WTC11 (cell line): Measurements from ENCODE around the gene MEX3C. TPM values are rescaled to one million over a fixed set of nuclear protein-coding genes. Genes with fewer than 3 reads are reported as not detected.

ENCODE experiments used
- ATAC-seq: fragments of 200-7000 bp; cut with Tn5 transposase; 2 replicates; pipeline ENCODE4 v1.10.0; 2021; ENCODE audit warnings: mild to moderate bottlenecking, moderate library complexity
- CTCF ChIA-PET: fragments of 300-600 bp; sonication (Branson Sonifier 250); formaldehyde crosslinking; loops from one replicate; lab custom pipeline; 2021; ENCODE audit warnings: antibody characterized with exemption; lab: Charles Lee
- POLR2A ChIA-PET: fragments of 350-600 bp; sonication (Branson Sonifier 250); formaldehyde crosslinking; loops from one replicate; lab custom pipeline; 2021; ENCODE audit warnings: antibody characterized with exemption; lab: Charles Lee
- DNase-seq: peaks from one replicate; pipeline ENCODE4 v3.0.0; 2021; ENCODE audit warnings: low spot score
- H3K27ac Mint-ChIP-seq: 2 replicates; pipeline ENCODE4 v1.8.0; 2021; ENCODE audit warnings: mixed read lengths
- H3K27me3 Mint-ChIP-seq: 2 replicates; pipeline ENCODE4 v1.8.0; 2021; ENCODE audit warnings: low read depth, mild to moderate bottlenecking, moderate library complexity, mixed read lengths
- H3K36me3 Mint-ChIP-seq: 2 replicates; pipeline ENCODE4 v1.8.0; 2021; ENCODE audit warnings: mixed read lengths
- H3K4me1 Mint-ChIP-seq: 2 replicates; pipeline ENCODE4 v1.8.0; 2022; ENCODE audit warnings: mixed read lengths
- H3K4me3 Mint-ChIP-seq: 2 replicates; pipeline ENCODE4 v1.8.0; 2021; ENCODE audit warnings: mild to moderate bottlenecking, moderate library complexity, mixed read lengths
- H3K9me3 Mint-ChIP-seq: 2 replicates; pipeline ENCODE4 v1.8.0; 2021; ENCODE audit warnings: mixed read lengths
- ATF1 ChIP-seq: sonication (generic); formaldehyde crosslinking; IDR thresholded peaks from 2 replicates; pipeline ENCODE4 v1.8.1; 2023; ENCODE audit warnings: mild to moderate bottlenecking, moderate library complexity, missing genetic modification reagents
- ATF2 ChIP-seq: sonication (generic); formaldehyde crosslinking; IDR thresholded peaks from 2 replicates; pipeline ENCODE4 v1.8.1; 2022; ENCODE audit warnings: low read depth, missing genetic modification reagents, borderline replicate concordance
- ELF4 ChIP-seq: sonication (generic); formaldehyde crosslinking; IDR thresholded peaks from 2 replicates; pipeline ENCODE4 v1.8.1; 2022; ENCODE audit warnings: low read depth, mild to moderate bottlenecking, moderate library complexity, missing genetic modification reagents
- ESRRA ChIP-seq: sonication (generic); formaldehyde crosslinking; IDR thresholded peaks from 2 replicates; pipeline ENCODE4 v1.8.1; 2022; ENCODE audit warnings: mild to moderate bottlenecking, missing genetic modification reagents, borderline replicate concordance
- FOXP4 ChIP-seq: sonication (generic); formaldehyde crosslinking; IDR thresholded peaks from 2 replicates; pipeline ENCODE4 v1.8.0; 2022; ENCODE audit warnings: mild to moderate bottlenecking, missing genetic modification reagents
- GTF2I ChIP-seq: fragments of 250-450 bp; sonication (Bioruptor Pico); conservative IDR thresholded peaks from 2 replicates; pipeline ENCODE4 v1.4.0; 2021; ENCODE audit warnings: mild to moderate bottlenecking
- KAT7 ChIP-seq: sonication (generic); formaldehyde crosslinking; IDR thresholded peaks from 2 replicates; pipeline ENCODE4 v1.8.1; 2023; ENCODE audit warnings: missing genetic modification reagents, mild to moderate bottlenecking, borderline replicate concordance
- MXD4 ChIP-seq: fragments of 250-450 bp; sonication (Bioruptor Pico); IDR thresholded peaks from 2 replicates; pipeline ENCODE4 v1.8.0; 2021; ENCODE audit warnings: mild to moderate bottlenecking, moderate library complexity, borderline replicate concordance
- NFE2L1 ChIP-seq: sonication (generic); formaldehyde crosslinking; IDR thresholded peaks from 2 replicates; pipeline ENCODE4 v1.8.1; 2023; ENCODE audit warnings: missing genetic modification reagents
- OVOL2 ChIP-seq: fragments of 250-450 bp; sonication (Bioruptor Pico); IDR thresholded peaks from 2 replicates; pipeline ENCODE4 v1.9.0; 2021; ENCODE audit warnings: mild to moderate bottlenecking, borderline replicate concordance
- SMAD3 ChIP-seq: sonication (generic); formaldehyde crosslinking; IDR thresholded peaks from 2 replicates; pipeline ENCODE4 v1.8.0; 2022; ENCODE audit warnings: missing genetic modification reagents, mild to moderate bottlenecking, borderline replicate concordance
- SOX15 ChIP-seq: fragments of 250-450 bp; sonication (Bioruptor Pico); IDR thresholded peaks from 2 replicates; pipeline ENCODE4 v1.9.0; 2021; ENCODE audit warnings: mild to moderate bottlenecking
- ZNF121 ChIP-seq: sonication (generic); formaldehyde crosslinking; IDR thresholded peaks from 2 replicates; pipeline ENCODE4 v1.8.0; 2023; ENCODE audit warnings: missing genetic modification reagents
- ZNF281 ChIP-seq: sonication (generic); formaldehyde crosslinking; IDR thresholded peaks from 2 replicates; pipeline ENCODE4 v1.8.0; 2023; ENCODE audit warnings: mild to moderate bottlenecking, missing genetic modification reagents
- ZNF317 ChIP-seq: sonication (generic); formaldehyde crosslinking; IDR thresholded peaks from 2 replicates; pipeline ENCODE4 v1.8.1; 2023; ENCODE audit warnings: low read depth, mild to moderate bottlenecking, moderate library complexity, missing genetic modification reagents, borderline replicate concordance
- total RNA-seq: library from RNA; stranded (reverse); gene quantifications from 3 replicates; pipeline ENCODE4 v1.2.3, GENCODE V29; 2021
- TF ChIP-seq, protein P1 (sequence below): fragments of 250-450 bp; sonication (Bioruptor Pico); IDR thresholded peaks from 2 replicates; pipeline ENCODE4 v1.9.0; 2021; ENCODE audit warnings: mild to moderate bottlenecking, borderline replicate concordance
- TF ChIP-seq, protein P2 (sequence below): fragments of 250-450 bp; sonication (Bioruptor Pico); IDR thresholded peaks from 2 replicates; pipeline ENCODE4 v1.9.0; 2021; ENCODE audit warnings: moderate library complexity, mild to moderate bottlenecking, inconsistent platforms, borderline replicate concordance

MEX3C gene
- total RNA-seq, 1 experiment from 2014 or later = 79.4 TPM

- Mint-ChIP-seq H3K27me3 (no peaks in the 10 kb centered on the region), H3K4me3 (no peak overlapping the region), H3K27ac (no peak overlapping the region), H3K4me1 (no peaks in the 10 kb centered on the region), H3K36me3 (no peaks in the 10 kb centered on the region), H3K9me3 (peaks cover 20% of the 10 kb centered on the region)
- POLR2A ChIA-PET = no interaction called here
- DNase-seq (no peak), ATAC-seq (no peak)
- CTCF ChIA-PET = no interaction called here
- no peak for TF ChIP-seq ATF1
- no peak for TF ChIP-seq FOXP4 (CRISPR knock-in tag)
- TF ChIP-seq ESRRA (CRISPR knock-in tag) = no peak
- TF ChIP-seq ZNF121 (CRISPR knock-in tag) = no peak
- no peak for TF ChIP-seq ZNF317 (CRISPR knock-in tag)
- TF ChIP-seq ELF4 (CRISPR knock-in tag) = no peak
- TF ChIP-seq NFE2L1 (CRISPR knock-in tag) = no peak
- TF ChIP-seq MXD4 = no peak
- TF ChIP-seq, protein P1, sequence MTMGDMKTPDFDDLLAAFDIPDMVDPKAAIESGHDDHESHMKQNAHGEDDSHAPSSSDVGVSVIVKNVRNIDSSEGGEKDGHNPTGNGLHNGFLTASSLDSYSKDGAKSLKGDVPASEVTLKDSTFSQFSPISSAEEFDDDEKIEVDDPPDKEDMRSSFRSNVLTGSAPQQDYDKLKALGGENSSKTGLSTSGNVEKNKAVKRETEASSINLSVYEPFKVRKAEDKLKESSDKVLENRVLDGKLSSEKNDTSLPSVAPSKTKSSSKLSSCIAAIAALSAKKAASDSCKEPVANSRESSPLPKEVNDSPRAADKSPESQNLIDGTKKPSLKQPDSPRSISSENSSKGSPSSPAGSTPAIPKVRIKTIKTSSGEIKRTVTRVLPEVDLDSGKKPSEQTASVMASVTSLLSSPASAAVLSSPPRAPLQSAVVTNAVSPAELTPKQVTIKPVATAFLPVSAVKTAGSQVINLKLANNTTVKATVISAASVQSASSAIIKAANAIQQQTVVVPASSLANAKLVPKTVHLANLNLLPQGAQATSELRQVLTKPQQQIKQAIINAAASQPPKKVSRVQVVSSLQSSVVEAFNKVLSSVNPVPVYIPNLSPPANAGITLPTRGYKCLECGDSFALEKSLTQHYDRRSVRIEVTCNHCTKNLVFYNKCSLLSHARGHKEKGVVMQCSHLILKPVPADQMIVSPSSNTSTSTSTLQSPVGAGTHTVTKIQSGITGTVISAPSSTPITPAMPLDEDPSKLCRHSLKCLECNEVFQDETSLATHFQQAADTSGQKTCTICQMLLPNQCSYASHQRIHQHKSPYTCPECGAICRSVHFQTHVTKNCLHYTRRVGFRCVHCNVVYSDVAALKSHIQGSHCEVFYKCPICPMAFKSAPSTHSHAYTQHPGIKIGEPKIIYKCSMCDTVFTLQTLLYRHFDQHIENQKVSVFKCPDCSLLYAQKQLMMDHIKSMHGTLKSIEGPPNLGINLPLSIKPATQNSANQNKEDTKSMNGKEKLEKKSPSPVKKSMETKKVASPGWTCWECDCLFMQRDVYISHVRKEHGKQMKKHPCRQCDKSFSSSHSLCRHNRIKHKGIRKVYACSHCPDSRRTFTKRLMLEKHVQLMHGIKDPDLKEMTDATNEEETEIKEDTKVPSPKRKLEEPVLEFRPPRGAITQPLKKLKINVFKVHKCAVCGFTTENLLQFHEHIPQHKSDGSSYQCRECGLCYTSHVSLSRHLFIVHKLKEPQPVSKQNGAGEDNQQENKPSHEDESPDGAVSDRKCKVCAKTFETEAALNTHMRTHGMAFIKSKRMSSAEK = no peak
- TF ChIP-seq SMAD3 (CRISPR knock-in tag) = no peak
- TF ChIP-seq, protein P2, sequence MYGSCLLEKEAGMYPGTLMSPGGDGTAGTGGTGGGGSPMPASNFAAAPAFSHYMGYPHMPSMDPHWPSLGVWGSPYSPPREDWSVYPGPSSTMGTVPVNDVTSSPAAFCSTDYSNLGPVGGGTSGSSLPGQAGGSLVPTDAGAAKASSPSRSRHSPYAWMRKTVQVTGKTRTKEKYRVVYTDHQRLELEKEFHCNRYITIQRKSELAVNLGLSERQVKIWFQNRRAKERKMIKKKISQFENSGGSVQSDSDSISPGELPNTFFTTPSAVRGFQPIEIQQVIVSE = no peak
- TF ChIP-seq OVOL2 = no peak
- TF ChIP-seq SOX15 = no peak
- no peak for TF ChIP-seq GTF2I (CRISPR knock-in tag)
- TF ChIP-seq KAT7 (CRISPR knock-in tag) = no peak
- no peak for TF ChIP-seq ZNF281 (CRISPR knock-in tag)
- no peak for TF ChIP-seq ATF2 (CRISPR knock-in tag)
Measured at GRCh38 chr18:51226068-51226467, 28.6 kb upstream of the MEX3C start.
